Neural progenitor cell (in vitro differentiated cells): ENCODE results near the gene TMEM164. TPM values are rescaled to one million over a fixed set of nuclear protein-coding genes. Genes with fewer than 3 reads are reported as not detected.

Source experiments
- DNase-seq: peaks from one replicate; pipeline ENCODE4 v3.0.0-alpha.2; 2016; ENCODE audit warnings: low spot score
- H2AFZ ChIP-seq: fragments of 200-600 bp; sonication (generic); replicated peaks from 2 replicates; pipeline ENCODE4 v1.6.1; 2016; ENCODE audit warnings: antibody characterized with exemption
- H3F3A ChIP-seq: fragments of 200-600 bp; sonication (generic); 2 replicates; pipeline ENCODE4 v1.6.1; 2016; ENCODE audit warnings: antibody characterized with exemption, low read depth
- H3K27ac ChIP-seq: fragments of 200-600 bp; sonication (generic); 2 replicates; pipeline ENCODE4 v1.5.1; 2016; ENCODE audit warnings: mild to moderate bottlenecking
- H3K27me3 ChIP-seq: fragments of 200-600 bp; sonication (generic); 2 replicates; pipeline ENCODE4 v1.6.1; 2016; ENCODE audit warnings: mild to moderate bottlenecking, moderate library complexity
- H3K36me3 ChIP-seq: fragments of 200-600 bp; sonication (generic); 2 replicates; pipeline ENCODE4 v1.5.1; 2016
- H3K4me1 ChIP-seq: fragments of 200-600 bp; sonication (generic); 2 replicates; pipeline ENCODE4 v1.6.1; 2016; ENCODE audit warnings: mixed run types
- H3K4me2 ChIP-seq: fragments of 200-600 bp; sonication (generic); 2 replicates; pipeline ENCODE4 v1.6.1; 2016
- H3K4me3 ChIP-seq: fragments of 200-600 bp; sonication (generic); 2 replicates; pipeline ENCODE4 v1.5.1; 2016
- H3K79me2 ChIP-seq: fragments of 200-600 bp; sonication (generic); 2 replicates; pipeline ENCODE4 v1.6.1; 2016; ENCODE audit warnings: low read depth
- H3K9ac ChIP-seq: fragments of 200-600 bp; sonication (generic); 2 replicates; pipeline ENCODE4 v1.6.1; 2016
- H3K9me3 ChIP-seq: fragments of 200-600 bp; sonication (generic); 2 replicates; pipeline ENCODE4 v1.5.1; 2016; ENCODE audit warnings: low read depth
- H4K20me1 ChIP-seq: fragments of 200-600 bp; sonication (generic); 2 replicates; pipeline ENCODE4 v1.6.1; 2016; ENCODE audit warnings: low read depth
- H3K27ac Mint-ChIP-seq: 3 replicates; pipeline ENCODE4 v1.8.0; 2021; ENCODE audit warnings: mixed read lengths
- H3K27me3 Mint-ChIP-seq: 2 replicates; pipeline ENCODE4 v1.8.0; 2022; ENCODE audit warnings: low read depth, mild to moderate bottlenecking, inconsistent platforms, moderate library complexity, mixed read lengths; ENCODE audit not compliant: insufficient read depth
- H3K36me3 Mint-ChIP-seq: 3 replicates; pipeline ENCODE4 v1.8.0; 2021; ENCODE audit warnings: mixed read lengths
- H3K4me1 Mint-ChIP-seq: 3 replicates; pipeline ENCODE4 v1.8.0; 2021; ENCODE audit warnings: mixed read lengths
- H3K4me3 Mint-ChIP-seq: 3 replicates; pipeline ENCODE4 v1.8.0; 2021; ENCODE audit warnings: mild to moderate bottlenecking, moderate library complexity, mixed read lengths
- H3K9me3 Mint-ChIP-seq: 3 replicates; pipeline ENCODE4 v1.8.0; 2020; ENCODE audit warnings: mixed read lengths
- EZH2 ChIP-seq: fragments of 200-600 bp; sonication (generic); IDR thresholded peaks from 2 replicates; pipeline ENCODE4 v1.6.1; 2017; ENCODE audit warnings: antibody characterized with exemption, mild to moderate bottlenecking, moderate library complexity
- EZH2phosphoT487 ChIP-seq: fragments of 200-600 bp; sonication (generic); IDR thresholded peaks from 2 replicates; pipeline ENCODE4 v1.6.1; 2017; ENCODE audit warnings: antibody characterized with exemption
- total RNA-seq: library from RNA; depleted of rRNA; stranded (reverse); fragments of >200 nt; gene quantifications from 2 replicates; pipeline ENCODE4 v1.2.3, GENCODE V29; 2015; ENCODE audit warnings: low replicate concordance
- TF ChIP-seq, protein P1 (sequence below): fragments of 200-600 bp; sonication (generic); IDR thresholded peaks from 2 replicates; pipeline ENCODE4 v1.5.1; 2017; ENCODE audit warnings: antibody characterized with exemption, mild to moderate bottlenecking

TMEM164 gene
- total RNA-seq, 1 donor from 2014 or later: 15.5 TPM

DNA sequence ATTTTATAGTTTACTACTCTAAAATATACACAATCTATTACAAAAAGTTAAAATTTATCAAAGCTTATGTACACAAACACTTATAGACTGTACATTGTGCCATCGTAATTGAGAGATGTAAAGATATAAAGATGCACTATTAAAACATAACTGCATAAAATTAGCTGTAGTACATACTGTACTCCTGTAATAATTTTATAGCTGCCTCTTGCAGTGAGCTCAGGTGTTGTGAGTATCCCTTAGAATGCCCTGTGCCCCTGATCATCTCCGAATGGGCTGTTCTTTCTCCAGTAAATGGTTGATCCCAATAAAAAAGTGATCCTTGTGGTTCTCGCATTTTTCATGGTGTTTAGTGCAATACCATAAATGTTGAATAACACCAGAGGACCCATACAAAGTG is 101.2 kb downstream of the TMEM164 start:
- Mint-ChIP-seq H3K4me1 (peaks cover 10% of the 10 kb centered on the region), H3K9me3 (no peaks in the 10 kb centered on the region), H3K4me3 (no peak overlapping the region), H3K27ac (no peak overlapping the region), H3K27me3 (peaks cover 2% of the 10 kb centered on the region), H3K36me3 (peaks cover 4% of the 10 kb centered on the region)
- Histone ChIP-seq H4K20me1 (peaks cover 5% of the 10 kb centered on the region), H2AFZ (no peak overlapping the region), H3K27ac (no peak overlapping the region), H3K36me3 (no peaks in the 10 kb centered on the region), H3K4me1 (no peaks in the 10 kb centered on the region), H3K4me2 (no peak overlapping the region), H3K4me3 (no peak overlapping the region), H3K9ac (no peak overlapping the region), H3K79me2 (no peaks in the 10 kb centered on the region), H3K27me3 (no peaks in the 10 kb centered on the region), H3F3A (no peaks in the 10 kb centered on the region), H3K9me3 (no peaks in the 10 kb centered on the region)
- DNase-seq: no peak
- no peak for TF ChIP-seq EZH2
- TF ChIP-seq, protein P1, sequence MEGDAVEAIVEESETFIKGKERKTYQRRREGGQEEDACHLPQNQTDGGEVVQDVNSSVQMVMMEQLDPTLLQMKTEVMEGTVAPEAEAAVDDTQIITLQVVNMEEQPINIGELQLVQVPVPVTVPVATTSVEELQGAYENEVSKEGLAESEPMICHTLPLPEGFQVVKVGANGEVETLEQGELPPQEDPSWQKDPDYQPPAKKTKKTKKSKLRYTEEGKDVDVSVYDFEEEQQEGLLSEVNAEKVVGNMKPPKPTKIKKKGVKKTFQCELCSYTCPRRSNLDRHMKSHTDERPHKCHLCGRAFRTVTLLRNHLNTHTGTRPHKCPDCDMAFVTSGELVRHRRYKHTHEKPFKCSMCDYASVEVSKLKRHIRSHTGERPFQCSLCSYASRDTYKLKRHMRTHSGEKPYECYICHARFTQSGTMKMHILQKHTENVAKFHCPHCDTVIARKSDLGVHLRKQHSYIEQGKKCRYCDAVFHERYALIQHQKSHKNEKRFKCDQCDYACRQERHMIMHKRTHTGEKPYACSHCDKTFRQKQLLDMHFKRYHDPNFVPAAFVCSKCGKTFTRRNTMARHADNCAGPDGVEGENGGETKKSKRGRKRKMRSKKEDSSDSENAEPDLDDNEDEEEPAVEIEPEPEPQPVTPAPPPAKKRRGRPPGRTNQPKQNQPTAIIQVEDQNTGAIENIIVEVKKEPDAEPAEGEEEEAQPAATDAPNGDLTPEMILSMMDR: no peak
- no peak for TF ChIP-seq EZH2phosphoT487

DNA sequence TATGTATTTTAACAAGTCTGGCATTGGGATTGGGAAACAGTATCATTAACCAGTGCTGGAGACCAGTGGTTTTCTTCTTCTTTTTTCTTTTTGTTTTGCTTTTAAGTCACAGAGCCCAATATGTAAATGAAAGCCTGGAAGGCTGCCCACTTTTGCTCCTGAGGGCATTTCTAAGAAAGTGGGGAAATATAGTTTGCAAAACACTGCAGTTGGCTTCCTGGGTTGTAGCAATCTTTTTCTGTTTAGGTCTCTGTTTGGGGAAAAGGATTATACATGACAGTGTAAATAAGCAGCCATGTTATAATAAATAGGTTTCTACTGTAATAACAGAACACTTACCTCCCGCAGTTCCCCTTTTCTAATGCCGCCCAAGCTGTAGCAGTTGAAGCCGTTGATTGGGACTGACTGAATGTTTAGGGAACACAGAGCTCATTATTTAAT is 105.5 kb downstream of the TMEM164 start:
- Histone ChIP-seq H3K4me1 (no peaks in the 10 kb centered on the region), H3K27me3 (no peaks in the 10 kb centered on the region), H3K9ac (no peak overlapping the region), H3K4me2 (no peak overlapping the region), H3K79me2 (no peaks in the 10 kb centered on the region), H4K20me1 (peaks cover 5% of the 10 kb centered on the region), H2AFZ (no peak overlapping the region), H3K9me3 (no peaks in the 10 kb centered on the region), H3K4me3 (no peak overlapping the region), H3K36me3 (no peaks in the 10 kb centered on the region), H3K27ac (no peak overlapping the region), H3F3A (no peaks in the 10 kb centered on the region)
- Mint-ChIP-seq H3K4me3 (no peak overlapping the region), H3K4me1 (peaks cover 3% of the 10 kb centered on the region), H3K27ac (no peak overlapping the region), H3K9me3 (no peaks in the 10 kb centered on the region), H3K36me3 (peaks cover 9% of the 10 kb centered on the region), H3K27me3 (no peaks in the 10 kb centered on the region)
- TF ChIP-seq, protein P1: no peak
- TF ChIP-seq EZH2 (no peak), EZH2phosphoT487 (no peak)
- no peak for DNase-seq

DNA sequence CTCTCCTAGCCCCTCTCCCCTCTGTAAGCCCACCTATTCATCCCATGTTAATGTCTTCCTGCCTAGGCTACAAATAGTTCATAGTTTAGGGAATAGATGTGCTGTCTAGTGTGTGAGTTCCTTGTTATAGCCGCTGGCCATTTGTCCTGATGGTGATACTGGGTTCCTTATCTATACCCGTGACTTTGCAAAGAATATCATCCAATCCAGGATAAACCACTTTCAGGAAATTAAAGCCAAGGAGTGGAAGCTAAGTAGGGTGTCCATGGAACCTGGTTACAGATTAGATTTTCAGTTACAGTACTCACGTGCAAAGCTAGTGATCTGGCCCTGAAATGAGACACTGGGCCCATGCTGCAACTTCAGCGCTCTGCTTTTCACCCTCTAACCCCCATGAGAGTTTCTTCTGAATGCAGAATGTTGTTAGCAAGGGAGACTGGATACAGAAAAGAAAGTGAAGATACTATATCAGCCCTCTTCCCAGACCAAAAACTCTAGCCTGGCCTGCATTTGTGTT is 111.4 kb downstream of the TMEM164 start:
- Mint-ChIP-seq H3K27ac (no peak overlapping the region), H3K4me3 (no peak overlapping the region), H3K36me3 (peaks cover 9% of the 10 kb centered on the region), H3K9me3 (no peaks in the 10 kb centered on the region), H3K4me1 (no peaks in the 10 kb centered on the region), H3K27me3 (no peaks in the 10 kb centered on the region)
- Histone ChIP-seq H2AFZ (no peak overlapping the region), H3K79me2 (no peaks in the 10 kb centered on the region), H4K20me1 (no peaks in the 10 kb centered on the region), H3K4me1 (no peaks in the 10 kb centered on the region), H3F3A (no peaks in the 10 kb centered on the region), H3K4me2 (no peak overlapping the region), H3K27me3 (no peaks in the 10 kb centered on the region), H3K9me3 (no peaks in the 10 kb centered on the region), H3K4me3 (no peak overlapping the region), H3K36me3 (no peaks in the 10 kb centered on the region), H3K27ac (no peak overlapping the region), H3K9ac (no peak overlapping the region)
- TF ChIP-seq EZH2phosphoT487: no peak
- TF ChIP-seq, protein P1: no peak
- no peak for TF ChIP-seq EZH2
- no peak for DNase-seq
